SK-N-SH treated with all-trans-retinoic acid at 6 μM for 48 hours (cell line): ENCODE data around the gene ZBED4.

Source experiments
- ATAC-seq: fragments of 200-7000 bp; cut with Tn5 transposase; 3 replicates; pipeline ENCODE4 v1.9.1; 2020; ENCODE audit warnings: mild to moderate bottlenecking, moderate library complexity
- ARNTL ChIP-seq: fragments of 450-650 bp; formaldehyde crosslinking; IDR thresholded peaks from 2 replicates; pipeline ENCODE4 v1.5.0; 2020; ENCODE audit warnings: low read depth, mild to moderate bottlenecking, moderate library complexity, borderline replicate concordance
- BACH2 ChIP-seq: fragments of 250-450 bp; sonication (Bioruptor Pico); IDR thresholded peaks from 2 replicates; pipeline ENCODE4 v1.9.0; 2021; ENCODE audit warnings: mild to moderate bottlenecking, borderline replicate concordance
- ESRRG ChIP-seq: fragments of 250-450 bp; sonication (Bioruptor Pico); IDR thresholded peaks from 2 replicates; pipeline ENCODE4 v1.6.1; 2021; ENCODE audit warnings: mild to moderate bottlenecking
- GLIS3 ChIP-seq: fragments of 250-450 bp; sonication (Bioruptor Pico); IDR thresholded peaks from 2 replicates; pipeline ENCODE4 v1.5.0; 2020; ENCODE audit warnings: mild to moderate bottlenecking, moderate library complexity
- ISL1 ChIP-seq: fragments of 250-450 bp; sonication (Bioruptor Pico); IDR thresholded peaks from 2 replicates; pipeline ENCODE4 v2.1.2; 2022; ENCODE audit warnings: mild to moderate bottlenecking, moderate library complexity
- OSR1 ChIP-seq: fragments of 250-450 bp; sonication (Bioruptor Pico); IDR thresholded peaks from 2 replicates; pipeline ENCODE4 v1.8.0; 2022; ENCODE audit warnings: moderate library complexity, mild to moderate bottlenecking, inconsistent platforms
- PPARA ChIP-seq: fragments of 250-450 bp; sonication (Bioruptor Pico); IDR thresholded peaks from 2 replicates; pipeline ENCODE4 v1.5.0; 2020; ENCODE audit warnings: mild to moderate bottlenecking, borderline replicate concordance
- RARB ChIP-seq: fragments of 250-450 bp; sonication (Bioruptor Pico); IDR thresholded peaks from 2 replicates; pipeline ENCODE4 v1.8.0; 2021; ENCODE audit warnings: mild to moderate bottlenecking, moderate library complexity
- SNAI2 ChIP-seq: fragments of 250-450 bp; sonication (Bioruptor Pico); IDR thresholded peaks from 2 replicates; pipeline ENCODE4 v1.5.0; 2020; ENCODE audit warnings: mild to moderate bottlenecking, moderate library complexity
- TCF4 ChIP-seq: fragments of 250-450 bp; sonication (Bioruptor Pico); IDR thresholded peaks from 2 replicates; pipeline ENCODE4 v1.8.0; 2021; ENCODE audit warnings: mild to moderate bottlenecking, moderate library complexity, borderline replicate concordance
- TOX ChIP-seq: fragments of 250-450 bp; sonication (Bioruptor Pico); IDR thresholded peaks from 2 replicates; pipeline ENCODE4 v1.8.0; 2021; ENCODE audit warnings: mild to moderate bottlenecking, moderate library complexity, borderline replicate concordance
- ZC3H10 ChIP-seq: fragments of 250-450 bp; sonication (Bioruptor Pico); IDR thresholded peaks from 2 replicates; pipeline ENCODE4 v1.5.1; 2021; ENCODE audit warnings: mild to moderate bottlenecking, moderate library complexity
- ZFP3 ChIP-seq: fragments of 250-450 bp; sonication (Bioruptor Pico); IDR thresholded peaks from 2 replicates; pipeline ENCODE4 v1.5.0; 2020; ENCODE audit warnings: mild to moderate bottlenecking, moderate library complexity
- ZFP30 ChIP-seq: fragments of 450-650 bp; formaldehyde crosslinking; IDR thresholded peaks from 2 replicates; pipeline ENCODE4 v1.5.0; 2022; ENCODE audit warnings: mild to moderate bottlenecking, moderate library complexity
- ZNF565 ChIP-seq: fragments of 450-650 bp; formaldehyde crosslinking; conservative IDR thresholded peaks from 2 replicates; pipeline ENCODE4 v1.5.0; 2020; ENCODE audit warnings: low read depth, mild to moderate bottlenecking, moderate library complexity
- ZNF70 ChIP-seq: fragments of 450-650 bp; formaldehyde crosslinking; IDR thresholded peaks from 2 replicates; pipeline ENCODE4 v1.5.0; 2020; ENCODE audit warnings: mild to moderate bottlenecking, moderate library complexity
- ZNF8 ChIP-seq: fragments of 450-650 bp; formaldehyde crosslinking; IDR thresholded peaks from 2 replicates; pipeline ENCODE4 v1.5.0; 2020; ENCODE audit warnings: mild to moderate bottlenecking, moderate library complexity
- TF ChIP-seq, protein P1 (sequence below): fragments of 250-450 bp; sonication (Bioruptor Pico); IDR thresholded peaks from 2 replicates; pipeline ENCODE4 v1.5.1; 2021; ENCODE audit warnings: mild to moderate bottlenecking, moderate library complexity
- TF ChIP-seq, protein P2 (sequence below): fragments of 250-450 bp; sonication (Bioruptor Pico); IDR thresholded peaks from 2 replicates; pipeline ENCODE4 v1.5.0; 2020; ENCODE audit warnings: mild to moderate bottlenecking, moderate library complexity
- TF ChIP-seq, protein P3 (sequence below): fragments of 250-450 bp; sonication (Bioruptor Pico); IDR thresholded peaks from 2 replicates; pipeline ENCODE4 v1.8.0; 2021; ENCODE audit warnings: low read depth, mild to moderate bottlenecking, moderate library complexity, borderline replicate concordance
- TF ChIP-seq, protein P4 (sequence below): fragments of 250-450 bp; sonication (Bioruptor Pico); IDR thresholded peaks from 2 replicates; pipeline ENCODE4 v1.8.0; 2020; ENCODE audit warnings: mild to moderate bottlenecking, moderate library complexity, borderline replicate concordance

The ZBED4 gene

GRCh38 chr22:49824936-49825335, 28.7 kb upstream of the ZBED4 start:
- no peak for ATAC-seq
- no peak for TF ChIP-seq RARB
- no peak for TF ChIP-seq ZNF565 (CRISPR knock-in tag)
- no peak for TF ChIP-seq ZFP3 (CRISPR knock-in tag)
- TF ChIP-seq, protein P1, sequence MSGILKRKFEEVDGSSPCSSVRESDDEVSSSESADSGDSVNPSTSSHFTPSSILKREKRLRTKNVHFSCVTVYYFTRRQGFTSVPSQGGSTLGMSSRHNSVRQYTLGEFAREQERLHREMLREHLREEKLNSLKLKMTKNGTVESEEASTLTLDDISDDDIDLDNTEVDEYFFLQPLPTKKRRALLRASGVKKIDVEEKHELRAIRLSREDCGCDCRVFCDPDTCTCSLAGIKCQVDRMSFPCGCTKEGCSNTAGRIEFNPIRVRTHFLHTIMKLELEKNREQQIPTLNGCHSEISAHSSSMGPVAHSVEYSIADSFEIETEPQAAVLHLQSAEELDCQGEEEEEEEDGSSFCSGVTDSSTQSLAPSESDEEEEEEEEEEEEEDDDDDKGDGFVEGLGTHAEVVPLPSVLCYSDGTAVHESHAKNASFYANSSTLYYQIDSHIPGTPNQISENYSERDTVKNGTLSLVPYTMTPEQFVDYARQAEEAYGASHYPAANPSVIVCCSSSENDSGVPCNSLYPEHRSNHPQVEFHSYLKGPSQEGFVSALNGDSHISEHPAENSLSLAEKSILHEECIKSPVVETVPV (CRISPR knock-in tag), result no peak
- no peak for TF ChIP-seq BACH2 (CRISPR knock-in tag)
- TF ChIP-seq OSR1 (CRISPR knock-in tag), result no peak
- TF ChIP-seq ZFP30 (CRISPR knock-in tag), result no peak
- no peak for TF ChIP-seq ZNF70
- TF ChIP-seq SNAI2 (CRISPR knock-in tag), result no peak
- no peak for TF ChIP-seq ESRRG (CRISPR knock-in tag)
- TF ChIP-seq, protein P2, sequence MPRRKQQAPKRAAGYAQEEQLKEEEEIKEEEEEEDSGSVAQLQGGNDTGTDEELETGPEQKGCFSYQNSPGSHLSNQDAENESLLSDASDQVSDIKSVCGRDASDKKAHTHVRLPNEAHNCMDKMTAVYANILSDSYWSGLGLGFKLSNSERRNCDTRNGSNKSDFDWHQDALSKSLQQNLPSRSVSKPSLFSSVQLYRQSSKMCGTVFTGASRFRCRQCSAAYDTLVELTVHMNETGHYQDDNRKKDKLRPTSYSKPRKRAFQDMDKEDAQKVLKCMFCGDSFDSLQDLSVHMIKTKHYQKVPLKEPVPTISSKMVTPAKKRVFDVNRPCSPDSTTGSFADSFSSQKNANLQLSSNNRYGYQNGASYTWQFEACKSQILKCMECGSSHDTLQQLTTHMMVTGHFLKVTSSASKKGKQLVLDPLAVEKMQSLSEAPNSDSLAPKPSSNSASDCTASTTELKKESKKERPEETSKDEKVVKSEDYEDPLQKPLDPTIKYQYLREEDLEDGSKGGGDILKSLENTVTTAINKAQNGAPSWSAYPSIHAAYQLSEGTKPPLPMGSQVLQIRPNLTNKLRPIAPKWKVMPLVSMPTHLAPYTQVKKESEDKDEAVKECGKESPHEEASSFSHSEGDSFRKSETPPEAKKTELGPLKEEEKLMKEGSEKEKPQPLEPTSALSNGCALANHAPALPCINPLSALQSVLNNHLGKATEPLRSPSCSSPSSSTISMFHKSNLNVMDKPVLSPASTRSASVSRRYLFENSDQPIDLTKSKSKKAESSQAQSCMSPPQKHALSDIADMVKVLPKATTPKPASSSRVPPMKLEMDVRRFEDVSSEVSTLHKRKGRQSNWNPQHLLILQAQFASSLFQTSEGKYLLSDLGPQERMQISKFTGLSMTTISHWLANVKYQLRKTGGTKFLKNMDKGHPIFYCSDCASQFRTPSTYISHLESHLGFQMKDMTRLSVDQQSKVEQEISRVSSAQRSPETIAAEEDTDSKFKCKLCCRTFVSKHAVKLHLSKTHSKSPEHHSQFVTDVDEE (CRISPR knock-in tag), result no peak
- TF ChIP-seq, protein P3, sequence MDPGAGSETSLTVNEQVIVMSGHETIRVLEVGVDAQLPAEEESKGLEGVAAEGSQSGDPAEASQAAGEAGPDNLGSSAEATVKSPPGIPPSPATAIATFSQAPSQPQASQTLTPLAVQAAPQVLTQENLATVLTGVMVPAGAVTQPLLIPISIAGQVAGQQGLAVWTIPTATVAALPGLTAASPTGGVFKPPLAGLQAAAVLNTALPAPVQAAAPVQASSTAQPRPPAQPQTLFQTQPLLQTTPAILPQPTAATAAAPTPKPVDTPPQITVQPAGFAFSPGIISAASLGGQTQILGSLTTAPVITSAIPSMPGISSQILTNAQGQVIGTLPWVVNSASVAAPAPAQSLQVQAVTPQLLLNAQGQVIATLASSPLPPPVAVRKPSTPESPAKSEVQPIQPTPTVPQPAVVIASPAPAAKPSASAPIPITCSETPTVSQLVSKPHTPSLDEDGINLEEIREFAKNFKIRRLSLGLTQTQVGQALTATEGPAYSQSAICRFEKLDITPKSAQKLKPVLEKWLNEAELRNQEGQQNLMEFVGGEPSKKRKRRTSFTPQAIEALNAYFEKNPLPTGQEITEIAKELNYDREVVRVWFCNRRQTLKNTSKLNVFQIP (CRISPR knock-in tag), result no peak
- no peak for TF ChIP-seq TOX
- no peak for TF ChIP-seq ISL1
- no peak for TF ChIP-seq PPARA
- no peak for TF ChIP-seq TCF4 (CRISPR knock-in tag)
- TF ChIP-seq, protein P4, sequence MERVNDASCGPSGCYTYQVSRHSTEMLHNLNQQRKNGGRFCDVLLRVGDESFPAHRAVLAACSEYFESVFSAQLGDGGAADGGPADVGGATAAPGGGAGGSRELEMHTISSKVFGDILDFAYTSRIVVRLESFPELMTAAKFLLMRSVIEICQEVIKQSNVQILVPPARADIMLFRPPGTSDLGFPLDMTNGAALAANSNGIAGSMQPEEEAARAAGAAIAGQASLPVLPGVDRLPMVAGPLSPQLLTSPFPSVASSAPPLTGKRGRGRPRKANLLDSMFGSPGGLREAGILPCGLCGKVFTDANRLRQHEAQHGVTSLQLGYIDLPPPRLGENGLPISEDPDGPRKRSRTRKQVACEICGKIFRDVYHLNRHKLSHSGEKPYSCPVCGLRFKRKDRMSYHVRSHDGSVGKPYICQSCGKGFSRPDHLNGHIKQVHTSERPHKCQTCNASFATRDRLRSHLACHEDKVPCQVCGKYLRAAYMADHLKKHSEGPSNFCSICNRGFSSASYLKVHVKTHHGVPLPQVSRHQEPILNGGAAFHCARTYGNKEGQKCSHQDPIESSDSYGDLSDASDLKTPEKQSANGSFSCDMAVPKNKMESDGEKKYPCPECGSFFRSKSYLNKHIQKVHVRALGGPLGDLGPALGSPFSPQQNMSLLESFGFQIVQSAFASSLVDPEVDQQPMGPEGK (CRISPR knock-in tag), result no peak
- no peak for TF ChIP-seq ZC3H10 (CRISPR knock-in tag)
- no peak for TF ChIP-seq GLIS3 (CRISPR knock-in tag)
- TF ChIP-seq ZNF8 (CRISPR knock-in tag), result no peak

GRCh38 chr22:49825436-49825835, 28.2 kb upstream of the ZBED4 start:
- peak; percentile 55 for ATAC-seq
- no peak for TF ChIP-seq ZNF70
- TF ChIP-seq SNAI2 (CRISPR knock-in tag), result no peak
- no peak for TF ChIP-seq ESRRG (CRISPR knock-in tag)
- no peak for TF ChIP-seq ARNTL (CRISPR knock-in tag)
- no peak for TF ChIP-seq OSR1 (CRISPR knock-in tag)
- TF ChIP-seq, protein P3 (CRISPR knock-in tag), result no peak
- TF ChIP-seq, protein P4 (CRISPR knock-in tag), result no peak
- no peak for TF ChIP-seq PPARA
- no peak for TF ChIP-seq GLIS3 (CRISPR knock-in tag)
